Tibial nerve (tissue), 4 donors: ENCODE results near the gene ADRM1. TPM values are rescaled to one million over a fixed set of nuclear protein-coding genes. Genes with fewer than 3 reads are reported as not detected.

Experiments used
- DNase-seq, 2 donors: peaks; one replicate each; pipeline ENCODE4 v3.0.0-alpha.2; 2019; ENCODE audit warnings: low spot score in 2 of 2
- H3K27ac ChIP-seq, 4 donors: fragments of 200-600 bp; sonication (generic) in 3 of 4; one replicate each; pipeline ENCODE4 v1.5.1; 2017 to 2019; ENCODE audit warnings: mild to moderate bottlenecking in 1 of 4
- H3K27me3 ChIP-seq, 2 donors: fragments of 200-600 bp; sonication (generic) in 1 of 2; one replicate each; pipeline versions ENCODE4 v1.5.1 to v1.6.0; 2017 to 2019
- H3K36me3 ChIP-seq, 3 donors: fragments of 200-600 bp; sonication (generic); one replicate each; pipeline ENCODE4 v1.5.1; 2018 to 2019
- H3K4me1 ChIP-seq, 4 donors: fragments of 200-600 bp; sonication (generic) in 3 of 4; one replicate each; pipeline ENCODE4 v1.5.1; 2017 to 2019
- H3K4me3 ChIP-seq, 4 donors: fragments of 200-600 bp; sonication (generic) in 3 of 4; one replicate each; pipeline ENCODE4 v1.5.1; 2017 to 2019; ENCODE audit warnings: mild to moderate bottlenecking in 1 of 4, moderate library complexity in 1 of 4
- H3K9me3 ChIP-seq, 4 donors: fragments of 200-600 bp; sonication (generic) in 3 of 4; one replicate each; pipeline ENCODE4 v1.5.1; 2017 to 2019
- EP300 ChIP-seq, 2 donors: sonication (generic); formaldehyde crosslinking; IDR thresholded peaks; one replicate each; pipeline ENCODE4 v1.6.1; 2017; ENCODE audit warnings: antibody characterized with exemption in 2 of 2, mild to moderate bottlenecking in 1 of 2
- POLR2A ChIP-seq, 2 donors: fragments of 450-650 bp; IDR thresholded peaks; one replicate each; pipeline ENCODE4 v1.6.1; 2017; ENCODE audit warnings: antibody characterized with exemption in 2 of 2, mild to moderate bottlenecking in 2 of 2, moderate library complexity in 2 of 2
- WGBS, 2 donors: methylation state at CpG; one replicate each; pipeline ENCODE4 v1.1.5; 2018; 5-methylcytosine and 5-hydroxymethylcytosine counted together
- total RNA-seq, 4 donors: library from RNA; depleted of rRNA; stranded (reverse); fragments of >200 nt; gene quantifications; one replicate each; pipeline ENCODE4 v1.1.0, GENCODE V29; 2016
- TF ChIP-seq, protein P1 (sequence below), 5 experiments: fragments of 200-600 bp in 3 of 5; fragments of 450-650 bp in 2 of 5; sonication (generic) in 3 of 5; IDR thresholded peaks; one replicate each; pipeline ENCODE4 v1.5.1; 2016 to 2019; ENCODE audit warnings: antibody characterized with exemption in 5 of 5, mild to moderate bottlenecking in 3 of 5, moderate library complexity in 2 of 5

ADRM1 gene
- total RNA-seq, 4 donors from 2014 or later, result 111 to 132 (median 129) TPM

DNA sequence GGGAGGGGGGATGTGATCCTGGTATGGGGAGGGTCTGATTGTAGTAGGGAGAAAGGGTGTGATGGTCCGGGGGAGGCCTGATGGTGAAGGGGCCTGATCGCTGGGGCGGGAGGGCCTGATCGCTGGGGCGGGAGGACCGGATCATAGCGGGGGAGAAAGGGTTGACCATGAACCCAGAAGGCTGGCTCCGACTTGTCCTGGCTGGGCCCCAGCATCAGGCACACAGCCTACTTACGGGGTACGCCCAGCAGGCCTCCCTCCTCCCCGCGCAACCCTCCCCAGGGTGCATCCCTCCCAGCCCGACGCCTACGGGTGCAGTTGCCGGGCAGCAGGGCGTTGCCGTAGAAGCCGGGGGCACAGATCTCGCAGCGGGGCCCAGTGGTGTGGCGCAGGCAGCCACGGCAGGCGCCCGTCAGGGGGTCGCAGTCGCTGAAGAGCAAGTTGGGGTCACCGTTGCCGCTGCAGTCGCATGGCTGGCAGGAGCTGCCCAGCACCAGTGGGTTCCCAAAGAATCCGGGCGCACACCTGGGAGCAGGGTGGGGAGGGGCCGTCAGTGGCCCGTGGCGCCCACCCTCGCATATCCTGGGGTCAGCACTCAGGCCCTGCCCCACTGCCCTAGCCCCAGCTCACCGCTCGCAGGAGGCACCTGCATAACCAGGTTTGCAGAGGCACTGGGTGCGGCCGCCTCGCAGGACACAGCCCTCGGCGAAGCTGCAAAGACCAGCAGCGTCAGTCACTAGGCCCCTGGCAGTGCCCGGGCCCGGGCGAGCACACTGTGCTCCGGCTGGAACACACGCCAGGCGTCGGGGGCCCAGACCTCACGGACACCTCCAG lies 20.6 kb downstream of the ADRM1 start:
- no peak overlapping the region for H3K4me3 ChIP-seq
- H3K36me3 ChIP-seq, result peaks cover 0 to 89% (median 0%) of the 10 kb centered on the region in 3 donors
- TF ChIP-seq, protein P1, sequence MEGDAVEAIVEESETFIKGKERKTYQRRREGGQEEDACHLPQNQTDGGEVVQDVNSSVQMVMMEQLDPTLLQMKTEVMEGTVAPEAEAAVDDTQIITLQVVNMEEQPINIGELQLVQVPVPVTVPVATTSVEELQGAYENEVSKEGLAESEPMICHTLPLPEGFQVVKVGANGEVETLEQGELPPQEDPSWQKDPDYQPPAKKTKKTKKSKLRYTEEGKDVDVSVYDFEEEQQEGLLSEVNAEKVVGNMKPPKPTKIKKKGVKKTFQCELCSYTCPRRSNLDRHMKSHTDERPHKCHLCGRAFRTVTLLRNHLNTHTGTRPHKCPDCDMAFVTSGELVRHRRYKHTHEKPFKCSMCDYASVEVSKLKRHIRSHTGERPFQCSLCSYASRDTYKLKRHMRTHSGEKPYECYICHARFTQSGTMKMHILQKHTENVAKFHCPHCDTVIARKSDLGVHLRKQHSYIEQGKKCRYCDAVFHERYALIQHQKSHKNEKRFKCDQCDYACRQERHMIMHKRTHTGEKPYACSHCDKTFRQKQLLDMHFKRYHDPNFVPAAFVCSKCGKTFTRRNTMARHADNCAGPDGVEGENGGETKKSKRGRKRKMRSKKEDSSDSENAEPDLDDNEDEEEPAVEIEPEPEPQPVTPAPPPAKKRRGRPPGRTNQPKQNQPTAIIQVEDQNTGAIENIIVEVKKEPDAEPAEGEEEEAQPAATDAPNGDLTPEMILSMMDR (IDR thresholded peaks at IDR 0.05), result no peak
- TF ChIP-seq EP300 (IDR thresholded peaks at IDR 0.05) (no peak), POLR2A (IDR thresholded peaks at IDR 0.05) (no peak)
- WGBS, 2 donors, result 90 to 91% methylated on average over 28 to 40 of the region's 52 CpGs
- no peaks in the 10 kb centered on the region for H3K27me3 ChIP-seq
- H3K9me3 ChIP-seq, result no peaks in the 10 kb centered on the region
- DNase-seq, result no peak
- no peak overlapping the region for H3K27ac ChIP-seq
- no peaks in the 10 kb centered on the region for H3K4me1 ChIP-seq

DNA sequence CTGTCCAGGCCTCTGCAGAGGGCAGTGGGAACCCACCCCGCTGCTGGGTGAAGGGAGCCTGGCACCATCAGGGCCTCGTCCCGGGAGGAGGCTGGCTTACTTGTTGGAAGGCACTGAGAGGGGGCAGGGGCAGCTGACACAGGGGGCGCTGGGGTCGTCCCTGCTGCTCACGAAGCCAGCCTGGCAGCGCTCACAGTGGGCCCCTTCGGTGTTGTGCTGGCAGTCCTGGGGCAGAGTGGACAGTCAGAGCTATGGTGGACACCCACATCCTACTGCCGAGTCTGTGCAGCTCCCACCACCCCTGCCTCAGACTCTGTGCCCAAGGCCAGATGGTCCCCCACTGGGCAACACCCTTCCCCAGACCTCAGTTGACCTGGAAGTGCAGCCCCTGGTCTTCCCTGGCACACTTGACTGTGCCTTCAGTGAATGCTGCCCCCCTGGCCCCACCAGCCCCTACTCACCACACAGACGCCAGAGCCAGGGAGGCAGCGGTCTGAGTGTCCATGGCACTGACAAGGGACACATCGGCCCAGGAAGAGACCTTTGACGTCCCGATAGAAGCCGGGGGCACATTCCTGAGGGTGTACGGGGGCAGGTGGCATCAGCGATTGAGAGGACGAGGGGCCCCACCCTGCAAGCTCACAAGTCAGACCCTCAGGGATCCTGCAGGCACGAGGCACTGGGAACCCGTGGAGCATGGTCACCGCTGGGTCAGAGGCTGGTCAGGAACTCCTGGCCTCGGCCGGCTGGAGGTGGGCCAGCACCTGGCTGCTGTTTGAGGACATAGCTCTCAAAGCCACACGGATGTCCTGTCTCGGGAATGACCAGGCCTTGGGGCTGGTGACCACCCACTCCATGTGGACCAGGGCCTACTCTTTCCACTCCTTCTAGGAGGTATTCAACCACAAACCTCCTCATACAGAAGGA lies 21.4 kb downstream of the ADRM1 start:
- H3K9me3 ChIP-seq, result no peaks in the 10 kb centered on the region
- H3K4me3 ChIP-seq, result no peak overlapping the region
- peaks cover 0 to 89% (median 0%) of the 10 kb centered on the region in 3 donors for H3K36me3 ChIP-seq
- TF ChIP-seq EP300 (IDR thresholded peaks at IDR 0.05) (no peak), POLR2A (IDR thresholded peaks at IDR 0.05) (no peak)
- TF ChIP-seq, protein P1 (IDR thresholded peaks at IDR 0.05), result no peak
- H3K27me3 ChIP-seq, result no peaks in the 10 kb centered on the region
- DNase-seq, result no peak
- 84 to 88% methylated on average over 17 to 21 of the region's 25 CpGs for WGBS, 2 donors
- H3K4me1 ChIP-seq, result no peaks in the 10 kb centered on the region
- H3K27ac ChIP-seq, result no peak overlapping the region

DNA sequence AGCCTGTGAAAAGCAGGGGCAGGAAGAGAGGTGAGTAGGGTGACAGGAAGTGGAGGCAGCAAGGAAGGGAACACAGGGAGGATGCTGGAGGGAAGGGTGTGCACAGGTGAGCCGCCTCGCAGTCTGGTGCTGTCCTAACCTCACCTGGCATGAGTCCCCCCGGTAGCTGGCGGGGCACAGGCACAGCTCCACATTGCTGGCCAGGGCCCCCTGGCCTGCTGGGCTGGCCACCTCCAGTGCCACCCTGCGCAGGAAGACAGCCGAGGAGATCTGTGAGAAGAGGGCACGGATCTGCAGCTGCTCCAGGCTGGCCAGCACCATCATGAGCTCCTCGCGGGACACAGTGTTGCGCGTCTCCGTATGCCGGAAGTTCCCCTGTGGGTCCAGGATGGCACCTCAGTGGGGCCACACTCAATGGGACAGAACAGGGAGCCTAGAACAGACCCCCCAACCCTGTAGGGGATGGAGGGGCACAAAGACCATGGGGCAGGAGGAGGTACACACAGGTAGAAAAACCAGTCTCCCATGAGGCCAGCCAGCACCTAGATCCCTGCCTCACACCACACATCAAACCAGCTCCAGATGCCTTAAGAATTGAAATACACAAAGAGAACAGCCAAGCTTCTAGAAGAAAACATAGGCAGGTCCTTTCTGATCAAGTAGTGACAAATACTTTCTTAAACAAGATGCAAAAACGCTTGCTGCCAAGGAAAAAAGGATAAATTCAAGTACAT lies 22.5 kb downstream of the ADRM1 start:
- no peak for TF ChIP-seq EP300 (IDR thresholded peaks at IDR 0.05)
- no peak for TF ChIP-seq POLR2A (IDR thresholded peaks at IDR 0.05)
- TF ChIP-seq, protein P1 (IDR thresholded peaks at IDR 0.05), result no peak
- no peak for DNase-seq
- no peak overlapping the region for H3K27ac ChIP-seq
- H3K9me3 ChIP-seq, result no peaks in the 10 kb centered on the region
- peaks cover 0 to 94% (median 0%) of the 10 kb centered on the region in 3 donors for H3K36me3 ChIP-seq
- no peaks in the 10 kb centered on the region for H3K27me3 ChIP-seq
- H3K4me1 ChIP-seq, result no peaks in the 10 kb centered on the region
- 95 to 96% methylated on average over 13 to 14 of the region's 14 CpGs for WGBS, 2 donors
- no peak overlapping the region for H3K4me3 ChIP-seq

DNA sequence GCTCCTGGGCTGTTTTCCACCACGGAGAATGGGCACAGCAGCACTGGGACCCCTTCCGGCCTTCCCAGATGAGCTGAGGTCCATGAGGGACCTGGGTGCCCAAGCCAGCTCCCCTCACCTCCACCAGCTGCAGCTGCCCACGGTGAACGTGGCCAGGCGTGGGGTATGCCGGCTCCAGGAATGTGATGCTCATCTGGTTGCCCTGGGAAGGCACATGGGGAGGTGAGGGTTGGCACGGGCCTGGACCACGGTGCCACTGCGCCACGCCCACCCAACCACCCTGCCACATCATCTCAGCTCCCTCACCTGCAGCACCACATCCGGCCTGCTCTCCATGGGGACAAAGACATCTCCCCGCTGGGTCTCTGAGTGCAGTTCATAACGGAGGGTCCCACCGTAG lies 23.8 kb downstream of the ADRM1 start:
- DNase-seq, result no peak
- 83 to 90% methylated on average over 9 to 13 of the region's 14 CpGs for WGBS, 2 donors
- H3K4me1 ChIP-seq, result no peaks in the 10 kb centered on the region
- no peaks in the 10 kb centered on the region for H3K27me3 ChIP-seq
- TF ChIP-seq, protein P1 (IDR thresholded peaks at IDR 0.05), result no peak
- no peak for TF ChIP-seq POLR2A (IDR thresholded peaks at IDR 0.05)
- TF ChIP-seq EP300 (IDR thresholded peaks at IDR 0.05), result no peak
- H3K4me3 ChIP-seq, result no peak overlapping the region
- no peaks in the 10 kb centered on the region for H3K9me3 ChIP-seq
- no peak overlapping the region for H3K27ac ChIP-seq
- H3K36me3 ChIP-seq, result peaks cover 0 to 98% (median 0%) of the 10 kb centered on the region in 3 donors
